HCT116 (cell line): Measurements from ENCODE around the gene POLR1B. TPM values are rescaled to one million over a fixed set of nuclear protein-coding genes. Genes with fewer than 3 reads are reported as not detected.

ENCODE experiments used
- ATAC-seq: fragments of 200-7000 bp; cut with Tn5 transposase; 2 replicates; pipeline ENCODE4 v1.9.1; 2020; ENCODE audit warnings: mild to moderate bottlenecking, moderate library complexity
- BruUV-seq: library from RNA; stranded (reverse); fragments of 400-500 nt; replicated peaks from 2 replicates; lab custom pipeline; 2021; lab: Mats Ljungman, UMichigan
- CTCF ChIA-PET: fragments of 300-600 bp; sonication (Branson Sonifier 250); formaldehyde crosslinking; loops from one replicate; lab custom pipeline; 2021; ENCODE audit warnings: antibody characterized with exemption; lab: Charles Lee
- POLR2A ChIA-PET: fragments of 300-600, 350-600 bp; sonication (Branson Sonifier 250); formaldehyde crosslinking; loops from one replicate; lab custom pipeline; 2021; ENCODE audit warnings: antibody characterized with exemption; lab: Charles Lee
- RAD21 ChIA-PET, 2 experiments: fragments of 300-600 bp; sonication (Branson Sonifier 250); formaldehyde crosslinking; loops; one replicate each; lab custom pipeline; 2023; ENCODE audit warnings: low total read pairs in 2 of 2; ENCODE audit not compliant: uncharacterized antibody in 2 of 2, unreplicated experiment in 2 of 2, low non-redundant PET in 1 of 2; lab: Charles Lee
- DNase-seq: peaks from one replicate; pipeline ENCODE4 v3.0.0-alpha.2; 2010; ENCODE audit warnings: low read depth, low spot score
- H2AFZ ChIP-seq: fragments of 200-600 bp; shearing (Covaris generic), sonication (generic); 2 replicates; pipeline ENCODE4 v1.6.1; 2017; ENCODE audit warnings: low read depth, mixed run types, mixed read lengths, antibody characterized with exemption, low read length; ENCODE audit not compliant: poor library complexity, severe bottlenecking
- H3K27ac ChIP-seq: 2 replicates; pipeline ENCODE4 v1.5.1; 2012; ENCODE audit warnings: low read depth, low read length
- H3K27me3 ChIP-seq: fragments of 200-600 bp; sonication (generic); 2 replicates; pipeline ENCODE4 v1.6.1; 2016; ENCODE audit warnings: mixed run types, low read length, mixed read lengths; ENCODE audit not compliant: insufficient read depth
- H3K36me3 ChIP-seq, 2 experiments: fragments of 200-500 bp in 1 of 2; fragments of 200-600 bp in 1 of 2; sonication (Bioruptor generic) in 1 of 2; sonication (generic) in 1 of 2; 2 replicates each; pipeline versions ENCODE4 v1.5.1 to v1.6.1; 2014 to 2016; ENCODE audit warnings: low read length in 2 of 2, inconsistent platforms in 1 of 2, mixed read lengths in 1 of 2, mixed run types in 1 of 2; ENCODE audit not compliant: insufficient read depth in 2 of 2, control insufficient read depth in 1 of 2
- H3K4me1 ChIP-seq, 2 experiments: fragments of 200-600 bp in 1 of 2; sonication (generic) in 1 of 2; 2 replicates each; pipeline versions ENCODE4 v1.5.1 to v1.6.1; 2012 to 2017; ENCODE audit warnings: low read length in 2 of 2, inconsistent platforms in 1 of 2, mild to moderate bottlenecking in 1 of 2, mixed read lengths in 1 of 2, mixed run types in 1 of 2, moderate library complexity in 1 of 2; ENCODE audit not compliant: insufficient read depth in 2 of 2, control insufficient read depth in 1 of 2
- H3K4me2 ChIP-seq: fragments of 200-600 bp; sonication (generic); 2 replicates; pipeline ENCODE4 v1.6.1; 2017; ENCODE audit warnings: mixed run types, low read length, mixed read lengths
- H3K4me3 ChIP-seq, 2 experiments: fragments of 200-600 bp in 1 of 2; sonication (generic) in 1 of 2; replicated peaks in 1 of 2; 2 replicates each; pipeline ENCODE4 v1.5.1; 2011 to 2016; ENCODE audit warnings: low read length in 2 of 2, control low read depth in 1 of 2, low read depth in 1 of 2, mild to moderate bottlenecking in 1 of 2, mixed read lengths in 1 of 2, mixed run types in 1 of 2
- H3K79me2 ChIP-seq: fragments of 200-600 bp; sonication (generic); 2 replicates; pipeline ENCODE4 v1.6.1; 2017; ENCODE audit warnings: mild to moderate bottlenecking, mixed run types, low read length, moderate library complexity, mixed read lengths; ENCODE audit not compliant: insufficient read depth
- H3K9ac ChIP-seq: fragments of 200-600 bp; sonication (generic); 2 replicates; pipeline ENCODE4 v1.6.1; 2016; ENCODE audit warnings: low read length, mixed read lengths
- H3K9me2 ChIP-seq: fragments of 200-600 bp; sonication (generic), shearing (Covaris generic); 2 replicates; pipeline ENCODE4 v1.6.1; 2017; ENCODE audit warnings: mixed run types, mild to moderate bottlenecking, moderate library complexity; ENCODE audit not compliant: insufficient read depth
- H3K9me3 ChIP-seq, 2 experiments: fragments of 200-500 bp in 1 of 2; fragments of 200-600 bp in 1 of 2; sonication (Bioruptor generic) in 1 of 2; sonication (generic) in 1 of 2; 2 replicates each; pipeline ENCODE4 v1.6.1; 2014 to 2017; ENCODE audit warnings: low read length in 2 of 2, mixed read lengths in 2 of 2, inconsistent platforms in 1 of 2, low read depth in 1 of 2, mild to moderate bottlenecking in 1 of 2, mixed run types in 1 of 2, moderate library complexity in 1 of 2; ENCODE audit not compliant: control insufficient read depth in 1 of 2, insufficient read depth in 1 of 2
- H4K20me1 ChIP-seq: fragments of 200-600 bp; sonication (generic), shearing (Covaris generic); 2 replicates; pipeline ENCODE4 v1.6.1; 2017; ENCODE audit warnings: mixed run types, mild to moderate bottlenecking, moderate library complexity; ENCODE audit not compliant: insufficient read depth
- ATF3 ChIP-seq: IDR thresholded peaks from 2 replicates; pipeline ENCODE4 v1.6.1; 2012
- CBX3 ChIP-seq: IDR thresholded peaks from 2 replicates; pipeline ENCODE4 v1.6.1; 2012; ENCODE audit warnings: low read depth
- CEBPB ChIP-seq: IDR thresholded peaks from 2 replicates; pipeline ENCODE4 v1.6.1; 2012; ENCODE audit warnings: low read depth
- ELF1 ChIP-seq: IDR thresholded peaks from 2 replicates; pipeline ENCODE4 v1.6.1; 2012; ENCODE audit warnings: low read depth, borderline replicate concordance
- EZH2 ChIP-seq: fragments of 200-600 bp; sonication (generic); IDR thresholded peaks from 2 replicates; pipeline ENCODE4 v1.6.1; 2017; ENCODE audit warnings: antibody characterized with exemption, mixed run types
- FOSL1 ChIP-seq: IDR thresholded peaks from 2 replicates; pipeline ENCODE4 v1.6.1; 2012; ENCODE audit warnings: low read depth
- JUND ChIP-seq: IDR thresholded peaks from 2 replicates; pipeline ENCODE4 v1.6.1; 2012
- MAX ChIP-seq: IDR thresholded peaks from 2 replicates; pipeline ENCODE4 v1.6.1; 2012
- POLR2A ChIP-seq: IDR thresholded peaks from 2 replicates; pipeline ENCODE4 v1.7.0; 2011; ENCODE audit warnings: borderline replicate concordance; ENCODE audit not compliant: insufficient read depth, insufficient read length; ENCODE audit errors: extremely low read depth
- POLR2AphosphoS5 ChIP-seq: IDR thresholded peaks from 2 replicates; pipeline ENCODE4 v1.6.1; 2011; ENCODE audit warnings: mild to moderate bottlenecking, low read depth, low read length, moderate library complexity
- RAD21 ChIP-seq: IDR thresholded peaks from 2 replicates; pipeline ENCODE4 v1.6.1; 2012; ENCODE audit warnings: low read depth, mild to moderate bottlenecking
- REST ChIP-seq: IDR thresholded peaks from 2 replicates; pipeline ENCODE4 v1.6.1; 2012; ENCODE audit warnings: low read depth
- SIN3A ChIP-seq: IDR thresholded peaks from 2 replicates; pipeline ENCODE4 v1.6.1; 2012; ENCODE audit warnings: low read depth
- SP1 ChIP-seq: IDR thresholded peaks from 2 replicates; pipeline ENCODE4 v1.6.1; 2012; ENCODE audit warnings: low read depth
- SRF ChIP-seq: IDR thresholded peaks from 2 replicates; pipeline ENCODE4 v1.6.1; 2012; ENCODE audit warnings: low read depth
- TCF7L2 ChIP-seq: IDR thresholded peaks from 2 replicates; pipeline ENCODE4 v1.7.0; 2011; ENCODE audit warnings: borderline replicate concordance, inconsistent platforms; ENCODE audit not compliant: insufficient read depth, insufficient read length; ENCODE audit errors: extremely low read depth
- YY1 ChIP-seq: IDR thresholded peaks from 2 replicates; pipeline ENCODE4 v1.6.1; 2011; ENCODE audit warnings: low read length, low read depth, moderate library complexity, mild to moderate bottlenecking; ENCODE audit not compliant: insufficient replicate concordance; ENCODE audit errors: extremely low read depth
- ZBTB33 ChIP-seq: IDR thresholded peaks from 2 replicates; pipeline ENCODE4 v1.6.1; 2011; ENCODE audit warnings: mild to moderate bottlenecking, low read length, moderate library complexity; ENCODE audit not compliant: insufficient replicate concordance; ENCODE audit errors: extremely low read depth
- ZFX ChIP-seq: fragments of 450-650 bp; IDR thresholded peaks from 2 replicates; pipeline ENCODE4 v1.6.1; 2017
- ZNF274 ChIP-seq: fragments of 200-500 bp; sonication (Bioruptor generic); IDR thresholded peaks from 2 replicates; pipeline ENCODE4 v1.6.1; 2014; ENCODE audit warnings: mild to moderate bottlenecking, low read depth, low read length, inconsistent platforms
- intact Hi-C: fragments of 100-400 bp; cut with micrococcal nuclease; formaldehyde crosslinking; loops from 2 replicates; pipeline ENCODE4 v1.10.0; 2022
- total RNA-seq: library from RNA; stranded (reverse); gene quantifications from one replicate; pipeline ENCODE4 v1.2.1, GENCODE V29; 2021; ENCODE audit not compliant: unreplicated experiment

Gene POLR1B
- total RNA-seq, 1 experiment from 2014 or later = 57.7 TPM

GRCh38 chr2:112588611-112589045, 46.4 kb downstream of the POLR1B start:
- peaks cover 5 to 11% of the 10 kb centered on the region in 2 experiments; a peak in 3 of 4 replicates for H3K4me1 ChIP-seq
- intact Hi-C loops = no loop called here
- CTCF ChIA-PET = no interaction called here

More at GRCh38 chr2:112588611-112589045, 46.4 kb downstream of the POLR1B start:
- Histone ChIP-seq H3K4me2 (no peak overlapping the region), H3K27me3 (no peaks in the 10 kb centered on the region), H3K4me3 (no peak overlapping the region), H3K79me2 (peaks cover 13% of the 10 kb centered on the region), H2AFZ (no peak overlapping the region), H3K9me3 (no peaks in the 10 kb centered on the region), H3K36me3 (0 out of 4 replicates have a peak, but pooled peaks cover 0 to 2% of the 10 kb centered on the region in 2 experiments), H4K20me1 (no peaks in the 10 kb centered on the region), H3K9me2 (no peaks in the 10 kb centered on the region)
- no peak for ATAC-seq
- RAD21 ChIA-PET = no interaction called here
- BruUV-seq = no TSS peak
- TF ChIP-seq CBX3 (no peak), JUND (no peak), SRF (no peak), ZBTB33 (no peak), ZFX (no peak), RAD21 (no peak), POLR2A (no peak), TCF7L2 (no peak), REST (no peak), CEBPB (no peak), EZH2 (no peak), MAX (no peak), SIN3A (no peak), POLR2AphosphoS5 (no peak), FOSL1 (no peak), SP1 (no peak), ATF3 (no peak), ZNF274 (no peak), ELF1 (no peak), YY1 (no peak)
- TF ChIP-seq, all 23 proteins: peak for 0
- no peak for DNase-seq
- Histone ChIP-seq H3K27ac (no peak overlapping the region), H3K9ac (no peak overlapping the region)
- POLR2A ChIA-PET = no interaction called here
